Suprapubic skin (tissue), 3 donors: ENCODE data around the gene APOBR.
A peak's percentile ranks its signal among the peaks of the same experiment; 100 is the strongest.

Experiments used
- CTCF ChIP-seq, 2 donors: fragments of 200-600 bp in 1 of 2; fragments of 450-650 bp in 1 of 2; sonication (generic) in 1 of 2; IDR thresholded peaks; one replicate each; pipeline ENCODE4 v1.5.1; 2016 to 2019; ENCODE audit warnings: antibody characterized with exemption in 2 of 2, mild to moderate bottlenecking in 1 of 2, moderate library complexity in 1 of 2
- EP300 ChIP-seq: sonication (generic); formaldehyde crosslinking; IDR thresholded peaks from one replicate; pipeline ENCODE4 v1.6.1; 2017; ENCODE audit warnings: antibody characterized with exemption
- POLR2A ChIP-seq, 2 donors: fragments of 450-650 bp; IDR thresholded peaks; one replicate each; pipeline ENCODE4 v1.6.1; 2017; ENCODE audit warnings: antibody characterized with exemption in 2 of 2, mild to moderate bottlenecking in 2 of 2, moderate library complexity in 2 of 2

- TF ChIP-seq CTCF (IDR thresholded peaks at IDR 0.05) (peak in 1 of 2 donors; percentile 17), EP300 (no peak), POLR2A (IDR thresholded peaks at IDR 0.05) (no peak)
These were observed 3.0 kb upstream of the APOBR start for GRCh38 chr16:28491230-28491969.
